Stimulated activated naive CD8-positive, alpha-beta T cell treated with anti-CD3 and anti-CD28 coated beads, Interleukin-15, Interleukin-2, amounts not matched to agents 100 ng/mL and 50 ng/mL, for 24 hours (primary cell): Measurements from ENCODE around the gene APBB2.

Source experiments
- H3K27ac Mint-ChIP-seq: one replicate; pipeline ENCODE4 v1.8.0; 2021; ENCODE audit warnings: mild to moderate bottlenecking, mixed read lengths
- H3K27me3 Mint-ChIP-seq: one replicate; pipeline ENCODE4 v1.8.0; 2021; ENCODE audit warnings: mixed read lengths
- H3K36me3 Mint-ChIP-seq: one replicate; pipeline ENCODE4 v1.8.0; 2021; ENCODE audit warnings: low read depth, mixed read lengths
- H3K4me1 Mint-ChIP-seq: one replicate; pipeline ENCODE4 v1.8.0; 2021; ENCODE audit warnings: low read depth, mixed read lengths
- H3K4me3 Mint-ChIP-seq: one replicate; pipeline ENCODE4 v1.8.0; 2021; ENCODE audit warnings: mild to moderate bottlenecking, mixed read lengths
- H3K9me3 Mint-ChIP-seq: one replicate; pipeline ENCODE4 v1.8.0; 2021; ENCODE audit warnings: mixed read lengths

APBB2 gene

GRCh38 chr4:40963897-40964478 is 250.4 kb downstream of the APBB2 start:
- no peak overlapping the region for H3K27ac Mint-ChIP-seq
- H3K4me3 Mint-ChIP-seq, result no peak overlapping the region
- H3K27me3 Mint-ChIP-seq, result no peaks in the 10 kb centered on the region
- H3K36me3 Mint-ChIP-seq, result no peaks in the 10 kb centered on the region
- H3K4me1 Mint-ChIP-seq, result no peaks in the 10 kb centered on the region
- H3K9me3 Mint-ChIP-seq, result no peaks in the 10 kb centered on the region

GRCh38 chr4:40962551-40963180 is 251.7 kb downstream of the APBB2 start:
- Mint-ChIP-seq H3K36me3 (no peaks in the 10 kb centered on the region), H3K4me3 (no peak overlapping the region), H3K27me3 (no peaks in the 10 kb centered on the region), H3K27ac (no peak overlapping the region), H3K4me1 (no peaks in the 10 kb centered on the region), H3K9me3 (no peaks in the 10 kb centered on the region)

- Mint-ChIP-seq H3K27ac (no peak overlapping the region), H3K27me3 (no peaks in the 10 kb centered on the region), H3K4me1 (no peaks in the 10 kb centered on the region), H3K36me3 (no peaks in the 10 kb centered on the region), H3K4me3 (no peak overlapping the region), H3K9me3 (no peaks in the 10 kb centered on the region)
Observed at GRCh38 chr4:40960941-40961340, 253.4 kb downstream of the APBB2 start.

GRCh38 chr4:40957281-40957680 is 257.1 kb downstream of the APBB2 start:
- Mint-ChIP-seq H3K27me3 (no peaks in the 10 kb centered on the region), H3K4me1 (no peaks in the 10 kb centered on the region), H3K27ac (no peak overlapping the region), H3K9me3 (no peaks in the 10 kb centered on the region), H3K4me3 (no peak overlapping the region), H3K36me3 (no peaks in the 10 kb centered on the region)

GRCh38 chr4:40956721-40957255 is 257.6 kb downstream of the APBB2 start:
- H3K9me3 Mint-ChIP-seq, result no peaks in the 10 kb centered on the region
- H3K4me3 Mint-ChIP-seq, result no peak overlapping the region
- H3K27ac Mint-ChIP-seq, result no peak overlapping the region
- no peaks in the 10 kb centered on the region for H3K27me3 Mint-ChIP-seq
- no peaks in the 10 kb centered on the region for H3K4me1 Mint-ChIP-seq
- H3K36me3 Mint-ChIP-seq, result no peaks in the 10 kb centered on the region

GRCh38 chr4:40954088-40954668 is 260.2 kb downstream of the APBB2 start:
- no peak overlapping the region for H3K4me3 Mint-ChIP-seq
- H3K4me1 Mint-ChIP-seq, result no peaks in the 10 kb centered on the region
- H3K27ac Mint-ChIP-seq, result no peak overlapping the region
- H3K27me3 Mint-ChIP-seq, result no peaks in the 10 kb centered on the region
- no peaks in the 10 kb centered on the region for H3K9me3 Mint-ChIP-seq
- H3K36me3 Mint-ChIP-seq, result no peaks in the 10 kb centered on the region

GRCh38 chr4:40953283-40954087 is 260.9 kb downstream of the APBB2 start:
- Mint-ChIP-seq H3K9me3 (no peaks in the 10 kb centered on the region), H3K27ac (no peak overlapping the region), H3K4me3 (no peak overlapping the region), H3K4me1 (no peaks in the 10 kb centered on the region), H3K36me3 (no peaks in the 10 kb centered on the region), H3K27me3 (no peaks in the 10 kb centered on the region)

- H3K4me3 Mint-ChIP-seq, result no peak overlapping the region
- no peak overlapping the region for H3K27ac Mint-ChIP-seq
- H3K9me3 Mint-ChIP-seq, result no peaks in the 10 kb centered on the region
- no peaks in the 10 kb centered on the region for H3K4me1 Mint-ChIP-seq
- no peaks in the 10 kb centered on the region for H3K36me3 Mint-ChIP-seq
- H3K27me3 Mint-ChIP-seq, result no peaks in the 10 kb centered on the region
Observed at GRCh38 chr4:40952672-40953071, 261.7 kb downstream of the APBB2 start.

GRCh38 chr4:40952217-40952616 is 262.1 kb downstream of the APBB2 start:
- no peaks in the 10 kb centered on the region for H3K27me3 Mint-ChIP-seq
- no peaks in the 10 kb centered on the region for H3K4me1 Mint-ChIP-seq
- no peak overlapping the region for H3K27ac Mint-ChIP-seq
- H3K4me3 Mint-ChIP-seq, result no peak overlapping the region
- H3K9me3 Mint-ChIP-seq, result no peaks in the 10 kb centered on the region
- no peaks in the 10 kb centered on the region for H3K36me3 Mint-ChIP-seq

- no peaks in the 10 kb centered on the region for H3K9me3 Mint-ChIP-seq
- no peaks in the 10 kb centered on the region for H3K4me1 Mint-ChIP-seq
- no peaks in the 10 kb centered on the region for H3K27me3 Mint-ChIP-seq
- no peak overlapping the region for H3K27ac Mint-ChIP-seq
- H3K4me3 Mint-ChIP-seq, result no peak overlapping the region
- no peaks in the 10 kb centered on the region for H3K36me3 Mint-ChIP-seq
Observed at GRCh38 chr4:40951026-40951425, 263.3 kb downstream of the APBB2 start.

GRCh38 chr4:40949358-40950100 is 264.8 kb downstream of the APBB2 start:
- no peaks in the 10 kb centered on the region for H3K4me1 Mint-ChIP-seq
- no peak overlapping the region for H3K27ac Mint-ChIP-seq

GRCh38 chr4:40948014-40948413 is 266.3 kb downstream of the APBB2 start:
- Mint-ChIP-seq H3K36me3 (no peaks in the 10 kb centered on the region), H3K9me3 (no peaks in the 10 kb centered on the region), H3K4me1 (no peaks in the 10 kb centered on the region)

More at GRCh38 chr4:40949358-40950100, 264.8 kb downstream of the APBB2 start:
- H3K9me3 Mint-ChIP-seq, result no peaks in the 10 kb centered on the region
- H3K27me3 Mint-ChIP-seq, result no peaks in the 10 kb centered on the region
- no peak overlapping the region for H3K4me3 Mint-ChIP-seq
- H3K36me3 Mint-ChIP-seq, result no peaks in the 10 kb centered on the region

GRCh38 chr4:40946652-40947051 is 267.7 kb downstream of the APBB2 start:
- Mint-ChIP-seq H3K27ac (no peak overlapping the region), H3K36me3 (no peaks in the 10 kb centered on the region), H3K27me3 (peaks cover 4% of the 10 kb centered on the region), H3K4me3 (no peak overlapping the region), H3K9me3 (no peaks in the 10 kb centered on the region), H3K4me1 (no peaks in the 10 kb centered on the region)

More at GRCh38 chr4:40948014-40948413, 266.3 kb downstream of the APBB2 start:
- Mint-ChIP-seq H3K4me3 (no peak overlapping the region), H3K27ac (no peak overlapping the region), H3K27me3 (peaks cover 3% of the 10 kb centered on the region)

GRCh38 chr4:40940756-40941155 is 273.6 kb downstream of the APBB2 start:
- Mint-ChIP-seq H3K4me3 (no peak overlapping the region), H3K27me3 (peaks cover 4% of the 10 kb centered on the region), H3K27ac (no peak overlapping the region), H3K36me3 (no peaks in the 10 kb centered on the region), H3K4me1 (no peaks in the 10 kb centered on the region), H3K9me3 (no peaks in the 10 kb centered on the region)
